MM.1S (cell line): Measurements from ENCODE around the gene FA2H.

Experiments
- EZH2phosphoT487 ChIP-seq: fragments of 300-600 bp; sonication (generic); IDR thresholded peaks from 2 replicates; pipeline ENCODE4 v1.6.1; 2018; ENCODE audit warnings: antibody characterized with exemption, low read length
- TF ChIP-seq, protein P1 (sequence below): fragments of 300-600 bp; sonication (generic); IDR thresholded peaks from 2 replicates; pipeline ENCODE4 v1.5.1; 2016; ENCODE audit warnings: antibody characterized with exemption, low read length, mixed read lengths

DNA sequence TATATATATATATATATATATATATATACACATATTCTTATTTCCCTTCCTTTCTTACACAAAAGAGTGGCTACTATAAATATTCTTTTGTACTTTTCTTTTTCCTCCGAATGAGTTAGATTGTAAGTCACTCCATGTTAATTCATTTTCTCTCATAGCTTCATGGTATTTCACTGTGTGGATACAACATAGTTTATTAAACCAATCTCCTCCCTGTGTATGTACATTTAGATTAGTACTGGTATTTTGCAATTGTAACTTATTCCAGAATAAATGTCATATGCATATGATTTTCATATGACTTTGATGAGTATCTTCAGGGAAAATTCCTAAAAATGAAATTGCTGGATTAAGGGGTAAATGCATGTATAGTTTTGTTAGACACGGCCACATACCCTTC lies 20.0 kb upstream of the FA2H start:
- TF ChIP-seq, protein P1, sequence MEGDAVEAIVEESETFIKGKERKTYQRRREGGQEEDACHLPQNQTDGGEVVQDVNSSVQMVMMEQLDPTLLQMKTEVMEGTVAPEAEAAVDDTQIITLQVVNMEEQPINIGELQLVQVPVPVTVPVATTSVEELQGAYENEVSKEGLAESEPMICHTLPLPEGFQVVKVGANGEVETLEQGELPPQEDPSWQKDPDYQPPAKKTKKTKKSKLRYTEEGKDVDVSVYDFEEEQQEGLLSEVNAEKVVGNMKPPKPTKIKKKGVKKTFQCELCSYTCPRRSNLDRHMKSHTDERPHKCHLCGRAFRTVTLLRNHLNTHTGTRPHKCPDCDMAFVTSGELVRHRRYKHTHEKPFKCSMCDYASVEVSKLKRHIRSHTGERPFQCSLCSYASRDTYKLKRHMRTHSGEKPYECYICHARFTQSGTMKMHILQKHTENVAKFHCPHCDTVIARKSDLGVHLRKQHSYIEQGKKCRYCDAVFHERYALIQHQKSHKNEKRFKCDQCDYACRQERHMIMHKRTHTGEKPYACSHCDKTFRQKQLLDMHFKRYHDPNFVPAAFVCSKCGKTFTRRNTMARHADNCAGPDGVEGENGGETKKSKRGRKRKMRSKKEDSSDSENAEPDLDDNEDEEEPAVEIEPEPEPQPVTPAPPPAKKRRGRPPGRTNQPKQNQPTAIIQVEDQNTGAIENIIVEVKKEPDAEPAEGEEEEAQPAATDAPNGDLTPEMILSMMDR = no peak
- no peak for TF ChIP-seq EZH2phosphoT487
